Neural progenitor cell (in vitro differentiated cells): Measurements from ENCODE around the gene IDI1.

ENCODE experiments used
- CTCF ChIP-seq: fragments of 200-600 bp; sonication (generic); IDR thresholded peaks from 2 replicates; pipeline ENCODE4 v1.5.1; 2017; ENCODE audit warnings: antibody characterized with exemption, mild to moderate bottlenecking
- EZH2 ChIP-seq: fragments of 200-600 bp; sonication (generic); IDR thresholded peaks from 2 replicates; pipeline ENCODE4 v1.6.1; 2017; ENCODE audit warnings: antibody characterized with exemption, mild to moderate bottlenecking, moderate library complexity
- EZH2phosphoT487 ChIP-seq: fragments of 200-600 bp; sonication (generic); IDR thresholded peaks from 2 replicates; pipeline ENCODE4 v1.6.1; 2017; ENCODE audit warnings: antibody characterized with exemption

- TF ChIP-seq CTCF (peak; percentile 21), EZH2phosphoT487 (no peak), EZH2 (no peak)
Observed at GRCh38 chr10:1074748-1075308, 25.9 kb upstream of the IDI1 start.
